Suprapubic skin (tissue), 4 donors: ENCODE results near the gene CUL2. TPM values are rescaled to one million over a fixed set of nuclear protein-coding genes. Genes with fewer than 3 reads are reported as not detected.

Experiments used
- DNase-seq, 2 donors: peaks; one replicate each; pipeline ENCODE4 v3.0.0-alpha.2; 2019; ENCODE audit warnings: low spot score in 2 of 2
- H3K27ac ChIP-seq: fragments of 200-600 bp; sonication (generic); one replicate; pipeline ENCODE4 v1.5.1; 2019
- H3K27me3 ChIP-seq: fragments of 200-600 bp; sonication (generic); one replicate; pipeline ENCODE4 v1.5.1; 2019
- H3K36me3 ChIP-seq: fragments of 200-600 bp; sonication (generic); one replicate; pipeline ENCODE4 v1.5.1; 2019
- H3K4me1 ChIP-seq: fragments of 200-600 bp; sonication (generic); one replicate; pipeline ENCODE4 v1.5.1; 2019
- H3K4me3 ChIP-seq: fragments of 200-600 bp; sonication (generic); one replicate; pipeline ENCODE4 v1.5.1; 2019; ENCODE audit warnings: mild to moderate bottlenecking
- H3K9me3 ChIP-seq: fragments of 200-600 bp; sonication (generic); one replicate; pipeline ENCODE4 v1.5.1; 2019
- CTCF ChIP-seq, 2 donors: fragments of 200-600 bp in 1 of 2; fragments of 450-650 bp in 1 of 2; sonication (generic) in 1 of 2; IDR thresholded peaks; one replicate each; pipeline ENCODE4 v1.5.1; 2016 to 2019; ENCODE audit warnings: antibody characterized with exemption in 2 of 2, mild to moderate bottlenecking in 1 of 2, moderate library complexity in 1 of 2
- EP300 ChIP-seq: sonication (generic); formaldehyde crosslinking; IDR thresholded peaks from one replicate; pipeline ENCODE4 v1.6.1; 2017; ENCODE audit warnings: antibody characterized with exemption
- POLR2A ChIP-seq, 2 donors: fragments of 450-650 bp; IDR thresholded peaks; one replicate each; pipeline ENCODE4 v1.6.1; 2017; ENCODE audit warnings: antibody characterized with exemption in 2 of 2, mild to moderate bottlenecking in 2 of 2, moderate library complexity in 2 of 2
- POLR2AphosphoS5 ChIP-seq, 3 donors: sonication (generic); formaldehyde crosslinking; IDR thresholded peaks; one replicate each; pipeline ENCODE4 v1.6.1; 2017; ENCODE audit warnings: antibody characterized with exemption in 3 of 3
- WGBS: methylation state at CpG from one replicate; pipeline ENCODE4 v1.1.5; 2018; 5-methylcytosine and 5-hydroxymethylcytosine counted together
- total RNA-seq, 4 donors: library from RNA; depleted of rRNA; stranded (reverse); fragments of >200 nt; gene quantifications; one replicate each; pipeline ENCODE4 v1.1.0, GENCODE V29; 2016

CUL2 gene
- total RNA-seq, 4 donors from 2014 or later, result 15.7 to 23.1 (median 18.4) TPM

- Histone ChIP-seq H3K27ac (no peak overlapping the region), H3K4me3 (no peak overlapping the region), H3K9me3 (no peaks in the 10 kb centered on the region), H3K27me3 (no peaks in the 10 kb centered on the region), H3K4me1 (peaks cover 7% of the 10 kb centered on the region), H3K36me3 (no peaks in the 10 kb centered on the region)
- TF ChIP-seq EP300 (no peak), CTCF (IDR thresholded peaks at IDR 0.05) (no peak), POLR2A (IDR thresholded peaks at IDR 0.05) (no peak), POLR2AphosphoS5 (IDR thresholded peaks at IDR 0.05) (no peak)
- no peak for DNase-seq
- 70% methylated on average over 2 of the region's 2 CpGs for WGBS
These were observed 127.3 kb downstream of the CUL2 start for GRCh38 chr10:34962866-34963265.

GRCh38 chr10:34960983-34961382 lies 129.2 kb downstream of the CUL2 start:
- H3K36me3 ChIP-seq, result no peaks in the 10 kb centered on the region
- WGBS, result 90% methylated on average over 8 of the region's 8 CpGs
- no peak for DNase-seq
- H3K4me3 ChIP-seq, result no peak overlapping the region
- TF ChIP-seq POLR2AphosphoS5 (IDR thresholded peaks at IDR 0.05), result no peak
- TF ChIP-seq CTCF (IDR thresholded peaks at IDR 0.05), result no peak
- TF ChIP-seq POLR2A (IDR thresholded peaks at IDR 0.05), result no peak
- TF ChIP-seq EP300, result no peak
- H3K9me3 ChIP-seq, result no peaks in the 10 kb centered on the region
- H3K27ac ChIP-seq, result no peak overlapping the region
- no peaks in the 10 kb centered on the region for H3K27me3 ChIP-seq
- no peaks in the 10 kb centered on the region for H3K4me1 ChIP-seq

GRCh38 chr10:34959786-34960185 lies 130.4 kb downstream of the CUL2 start:
- TF ChIP-seq POLR2A (IDR thresholded peaks at IDR 0.05), result no peak
- TF ChIP-seq CTCF (IDR thresholded peaks at IDR 0.05), result no peak
- no peak for TF ChIP-seq EP300
- TF ChIP-seq POLR2AphosphoS5 (IDR thresholded peaks at IDR 0.05), result no peak
- no peak for DNase-seq
- Histone ChIP-seq H3K4me3 (no peak overlapping the region), H3K4me1 (peaks cover 11% of the 10 kb centered on the region), H3K36me3 (no peaks in the 10 kb centered on the region), H3K27ac (no peak overlapping the region), H3K27me3 (no peaks in the 10 kb centered on the region), H3K9me3 (no peaks in the 10 kb centered on the region)
- 64% methylated on average over 4 of the region's 4 CpGs for WGBS

- Histone ChIP-seq H3K27ac (no peak overlapping the region), H3K4me1 (peaks cover 15% of the 10 kb centered on the region), H3K9me3 (no peaks in the 10 kb centered on the region), H3K36me3 (no peaks in the 10 kb centered on the region), H3K4me3 (no peak overlapping the region), H3K27me3 (no peaks in the 10 kb centered on the region)
- DNase-seq, result no peak
- TF ChIP-seq EP300 (no peak), POLR2A (IDR thresholded peaks at IDR 0.05) (no peak), POLR2AphosphoS5 (IDR thresholded peaks at IDR 0.05) (no peak), CTCF (IDR thresholded peaks at IDR 0.05) (no peak)
- 73% methylated on average over 9 of the region's 9 CpGs for WGBS
These were observed 130.8 kb downstream of the CUL2 start for GRCh38 chr10:34959321-34959720.

Other genes starting within 250 kb of the CUL2 start
- gene CREM, start 36.5 kb upstream of the CUL2 start, total RNA-seq, result 10 to 100 TPM; 12.8 to 15.7 (median 13.3) TPM
- gene CCNY, start 246.2 kb upstream of the CUL2 start, total RNA-seq, result 10 to 100 TPM; 22.4 to 35.1 (median 29.9) TPM